Hepatocyte (in vitro differentiated cells): ENCODE data around the gene LCN15. TPM values are rescaled to one million over a fixed set of nuclear protein-coding genes. Genes with fewer than 3 reads are reported as not detected.
A peak's percentile ranks its signal among the peaks of the same experiment; 100 is the strongest.

Experiments
- DNase-seq: peaks from one replicate; pipeline ENCODE4 v3.0.0-alpha.2; 2016; ENCODE audit warnings: low spot score
- H2AFZ ChIP-seq: fragments of 200-600 bp; sonication (generic); 2 replicates; pipeline ENCODE4 v1.6.0; 2016; ENCODE audit warnings: antibody characterized with exemption, mild to moderate bottlenecking
- H3K27ac ChIP-seq: fragments of 200-600 bp; sonication (generic); 2 replicates; pipeline ENCODE4 v1.5.1; 2016; ENCODE audit warnings: mild to moderate bottlenecking
- H3K27me3 ChIP-seq: fragments of 200-600 bp; sonication (generic); 2 replicates; pipeline ENCODE4 v1.6.1; 2016
- H3K36me3 ChIP-seq: fragments of 200-600 bp; sonication (generic); replicated peaks from 2 replicates; pipeline ENCODE4 v1.5.1; 2016; ENCODE audit warnings: low read depth; ENCODE audit not compliant: insufficient read depth
- H3K4me1 ChIP-seq: fragments of 200-600 bp; sonication (generic); 2 replicates; pipeline ENCODE4 v1.5.1; 2016; ENCODE audit warnings: mild to moderate bottlenecking, moderate library complexity; ENCODE audit not compliant: insufficient read depth
- H3K4me2 ChIP-seq: fragments of 200-600 bp; sonication (generic); 2 replicates; pipeline ENCODE4 v1.6.0; 2016
- H3K4me3 ChIP-seq: fragments of 200-600 bp; sonication (generic); 2 replicates; pipeline ENCODE4 v1.5.1; 2016; ENCODE audit warnings: mild to moderate bottlenecking
- H3K79me2 ChIP-seq: fragments of 200-600 bp; sonication (generic); 2 replicates; pipeline ENCODE4 v1.6.0; 2017; ENCODE audit warnings: mild to moderate bottlenecking
- H3K9me2 ChIP-seq: fragments of 200-600 bp; sonication (generic); replicated peaks from 2 replicates; pipeline ENCODE4 v1.6.0; 2017; ENCODE audit warnings: mild to moderate bottlenecking; ENCODE audit not compliant: insufficient read depth
- H3K9me3 ChIP-seq: fragments of 200-600 bp; sonication (generic); 2 replicates; pipeline ENCODE4 v1.5.1; 2016; ENCODE audit warnings: low read depth, mild to moderate bottlenecking
- H4K20me1 ChIP-seq: fragments of 200-600 bp; sonication (generic); 2 replicates; pipeline ENCODE4 v1.6.0; 2016; ENCODE audit warnings: mild to moderate bottlenecking; ENCODE audit not compliant: insufficient read depth, poor library complexity, severe bottlenecking
- CTCF ChIP-seq: fragments of 200-600 bp; sonication (generic); IDR thresholded peaks from 2 replicates; pipeline ENCODE4 v1.5.1; 2016; ENCODE audit warnings: antibody characterized with exemption, mild to moderate bottlenecking; ENCODE audit not compliant: poor library complexity
- EZH2 ChIP-seq: fragments of 200-600 bp; sonication (generic); IDR thresholded peaks from 2 replicates; pipeline ENCODE4 v1.6.1; 2016; ENCODE audit warnings: antibody characterized with exemption, mild to moderate bottlenecking, borderline replicate concordance
- EZH2phosphoT487 ChIP-seq: fragments of 200-600 bp; sonication (generic); IDR thresholded peaks from one replicate; pipeline ENCODE4 v1.6.1; 2018; ENCODE audit warnings: antibody characterized with exemption, mild to moderate bottlenecking, low read depth, moderate library complexity; ENCODE audit not compliant: unreplicated experiment, severe bottlenecking
- WGBS: methylation state at CpG from one replicate; pipeline ENCODE4 v1.1.6; 2016; ENCODE audit warnings: low lambda C conversion rate; ENCODE audit errors: missing lambda C conversion rate; 5-methylcytosine and 5-hydroxymethylcytosine counted together
- polyA plus RNA-seq: library from polyadenylated mRNA; unstranded; fragments of >200 nt; fragmentation: Nextera tagmentation; extraction: Ambion mirVana; gene quantifications from 2 replicates; pipeline ENCODE4 v1.2.1, GENCODE V29; 2016
- total RNA-seq: library from RNA; depleted of rRNA; stranded (reverse); fragments of >200 nt; gene quantifications from 2 replicates; pipeline ENCODE4 v1.2.3, GENCODE V29; 2014

LCN15 gene
- 1.5 and 35.9 TPM in 2 replicates for total RNA-seq
- 0.85 and 1.4 TPM in 2 replicates for polyA plus RNA-seq

DNA sequence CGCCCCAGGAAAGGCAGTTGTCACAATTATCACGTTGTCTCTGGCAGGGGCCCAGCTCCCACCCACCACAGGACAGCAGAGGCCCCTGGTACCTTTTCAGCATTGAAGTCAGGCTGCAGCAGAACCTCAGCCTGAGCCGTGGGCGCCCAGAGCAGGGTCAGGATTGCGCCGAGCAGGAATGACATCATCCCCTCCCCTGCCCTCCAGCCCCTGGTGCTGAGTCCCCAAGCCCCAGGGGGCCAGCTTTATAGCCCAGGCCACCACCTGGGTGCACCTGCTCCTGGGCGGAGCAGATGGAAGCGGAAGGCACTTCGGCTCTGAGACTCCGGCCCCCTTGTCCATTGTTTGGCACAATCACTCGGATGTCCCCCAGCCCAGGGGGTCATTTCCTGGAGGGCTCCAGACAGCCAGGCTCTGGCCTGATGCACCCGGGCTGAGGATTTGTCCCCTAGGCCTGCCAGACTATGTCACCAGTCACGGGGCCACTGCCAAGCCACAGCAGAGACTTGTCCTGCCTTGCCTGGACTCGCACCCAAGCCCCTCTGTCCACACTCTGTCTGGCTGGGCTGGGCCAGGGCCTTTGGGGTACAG lies at the start of gene LCN15:
TSS of gene LCN15 (minus strand) at position 218 of the 591 bp plus-strand sequence. CDS start at position 188, 30 bp downstream.
- 93% methylated on average over 14 of the region's 14 CpGs for WGBS
- Histone ChIP-seq H4K20me1 (no peaks in the 10 kb centered on the region), H3K27ac (no peak within 1 kb of the TSS), H3K9me2 (no peaks in the 10 kb centered on the region), H3K36me3 (no peaks in the 10 kb centered on the region), H3K79me2 (no peaks in the 10 kb centered on the region), H3K4me3 (no peak within 1 kb of the TSS), H2AFZ (no peak within 1 kb of the TSS), H3K27me3 (no peaks in the 10 kb centered on the region), H3K9me3 (no peaks in the 10 kb centered on the region), H3K4me1 (no peaks in the 10 kb centered on the region), H3K4me2 (no peak within 1 kb of the TSS)
- DNase-seq, result no peak
- no peak for TF ChIP-seq CTCF
- no peak for TF ChIP-seq EZH2phosphoT487
- no peak for TF ChIP-seq EZH2

- Histone ChIP-seq H2AFZ (no peak overlapping the region), H3K9me3 (no peaks in the 10 kb centered on the region), H3K27ac (peak overlapping the region; percentile 96), H3K4me1 (peaks cover 34% of the 10 kb centered on the region), H3K4me3 (peak overlapping the region; percentile 99), H3K79me2 (peaks cover 69% of the 10 kb centered on the region), H3K4me2 (peak overlapping the region; percentile 89), H3K9me2 (no peaks in the 10 kb centered on the region), H3K27me3 (no peaks in the 10 kb centered on the region), H3K36me3 (no peaks in the 10 kb centered on the region), H4K20me1 (peaks cover 13% of the 10 kb centered on the region)
- no peak for TF ChIP-seq EZH2
- no peak for TF ChIP-seq EZH2phosphoT487
- no peak for TF ChIP-seq CTCF
- no peak for DNase-seq
- 3% methylated on average over 14 of the region's 14 CpGs for WGBS
Observed at GRCh38 chr9:136808806-136809158, 44.5 kb upstream of the LCN15 start.

DNA sequence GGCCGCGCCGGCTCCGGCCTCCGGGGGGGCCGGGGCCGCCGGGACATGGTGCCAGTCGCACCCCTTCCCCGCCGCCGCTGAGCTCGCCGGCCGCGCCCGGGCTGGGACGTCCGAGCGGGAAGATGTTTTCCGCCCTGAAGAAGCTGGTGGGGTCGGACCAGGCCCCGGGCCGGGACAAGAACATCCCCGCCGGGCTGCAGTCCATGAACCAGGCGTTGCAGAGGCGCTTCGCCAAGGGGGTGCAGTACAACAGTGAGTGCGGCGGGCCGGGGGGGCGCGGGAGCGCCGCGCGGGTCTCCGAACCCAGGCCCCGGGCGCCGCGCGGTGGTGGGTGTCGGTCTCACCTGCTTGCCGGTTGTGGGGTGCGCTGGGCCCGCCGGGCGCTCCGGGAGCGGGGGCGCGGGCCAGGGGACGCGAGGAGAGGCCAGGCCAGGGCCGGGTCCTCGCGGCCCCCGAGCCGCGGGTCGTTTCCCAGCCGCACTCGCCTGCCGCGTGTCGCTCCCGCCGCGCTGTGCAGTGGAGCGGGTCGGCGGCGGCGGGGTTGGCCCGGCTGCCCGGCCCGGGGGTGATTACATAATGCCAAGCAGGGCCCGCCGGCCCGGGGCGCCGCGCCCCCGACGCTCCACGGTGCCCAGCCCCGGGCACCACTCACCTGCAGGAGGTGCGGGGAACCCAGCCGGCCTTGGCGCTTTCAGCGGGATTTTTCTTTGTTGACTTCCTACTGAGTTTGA lies 43.9 kb upstream of the LCN15 start:
- H3K79me2 ChIP-seq, result peaks cover 65% of the 10 kb centered on the region
- no peak for DNase-seq
- peak overlapping the region; percentile 99 for H3K4me3 ChIP-seq
- no peaks in the 10 kb centered on the region for H3K9me3 ChIP-seq
- no peaks in the 10 kb centered on the region for H3K9me2 ChIP-seq
- peaks cover 13% of the 10 kb centered on the region for H4K20me1 ChIP-seq
- H3K4me1 ChIP-seq, result peaks cover 34% of the 10 kb centered on the region
- H3K36me3 ChIP-seq, result no peaks in the 10 kb centered on the region
- H2AFZ ChIP-seq, result no peak overlapping the region
- TF ChIP-seq EZH2phosphoT487, result no peak
- TF ChIP-seq EZH2, result no peak
- TF ChIP-seq CTCF, result no peak
- H3K27ac ChIP-seq, result peak overlapping the region; percentile 96
- peak overlapping the region; percentile 89 for H3K4me2 ChIP-seq
- 2% methylated on average over 43 of the region's 93 CpGs for WGBS
- H3K27me3 ChIP-seq, result no peaks in the 10 kb centered on the region
